ENCODE measurements around the gene JPH3. TPM values are rescaled to one million over a fixed set of nuclear protein-coding genes. Genes with fewer than 3 reads are reported as not detected.

JPH3 gene
- total and polyA plus RNA-seq, 10 of the 15 experiments (the other 5 are each of a cell fraction or from before 2014, with no cell fraction given), result 0.05 TPM; not detected in 9

- no peaks in the 10 kb centered on the region for H3K4me1 ChIP-seq (ENCODE audit: control insufficient read depth, insufficient read depth, low read length)
- no peak overlapping the region for H3K4me2 ChIP-seq (ENCODE audit: control insufficient read depth, insufficient read depth)
- DNase-seq (ENCODE audit: low read depth, low spot score) (no peak), FAIRE-seq (no peak), ATAC-seq (no peak)
- intact Hi-C loops (cut with micrococcal nuclease; ENCODE audit: unreplicated experiment), result no loop called here
- no peak overlapping the region for H2AFZ ChIP-seq (ENCODE audit: control insufficient read depth, low read depth, low read length)
- H3K36me3 ChIP-seq (ENCODE audit: control insufficient read depth in 2 of 2, insufficient read depth in 2 of 2, low read length in 1 of 2), result no peaks in the 10 kb centered on the region
- RAD21 ChIA-PET (ENCODE audit: unreplicated experiment), result no interaction called here
- no peak overlapping the region for H3K9ac ChIP-seq (ENCODE audit: control insufficient read depth, insufficient read depth, low read length)
- no peaks in the 10 kb centered on the region for H3K9me3 ChIP-seq (replicated peaks; ENCODE audit: control insufficient read depth, insufficient read depth, low read length)
- POLR2A ChIA-PET, result no interaction called here
- no peak overlapping the region for H3K4me3 ChIP-seq
- H3K79me2 ChIP-seq (ENCODE audit: control insufficient read depth, insufficient read depth, low read length), result no peaks in the 10 kb centered on the region
- SMC1A ChIA-PET (ENCODE audit: uncharacterized antibody, unreplicated experiment), result no interaction called here
- CTCF ChIA-PET, result no interaction called here
- BruUV-seq (replicated peaks), result no TSS peak
- no peaks in the 10 kb centered on the region for H3K27me3 ChIP-seq (replicated peaks in 1 of 2; ENCODE audit: control insufficient read depth in 2 of 2, insufficient read depth in 2 of 2, low read length in 1 of 2)
- 35% methylated on average over 25 of the region's 25 CpGs for WGBS (ENCODE audit: insufficient coverage, insufficient replicate concordance, low lambda C conversion rate, missing lambda C conversion rate)
- no peaks in the 10 kb centered on the region for H4K20me1 ChIP-seq (ENCODE audit: control insufficient read depth, insufficient read depth)
- H3K27ac ChIP-seq (ENCODE audit: control insufficient read depth, insufficient read depth), result no peak overlapping the region
- in situ Hi-C loops (cut with MboI), result no loop called here
- TF ChIP-seq CREM (IDR thresholded peaks at IDR 0.05; ENCODE audit: low read depth), result no peak
- TF ChIP-seq BACH1 (IDR thresholded peaks at IDR 0.05; ENCODE audit: borderline replicate concordance), result no peak
- TF ChIP-seq CBX3 (IDR thresholded peaks at IDR 0.05; ENCODE audit: borderline replicate concordance, low read depth), result no peak
- TF ChIP-seq JUNB (IDR thresholded peaks at IDR 0.05), result no peak
- no peak for TF ChIP-seq RB1 (IDR thresholded peaks at IDR 0.05; ENCODE audit: borderline replicate concordance)
- TF ChIP-seq, protein P1, sequence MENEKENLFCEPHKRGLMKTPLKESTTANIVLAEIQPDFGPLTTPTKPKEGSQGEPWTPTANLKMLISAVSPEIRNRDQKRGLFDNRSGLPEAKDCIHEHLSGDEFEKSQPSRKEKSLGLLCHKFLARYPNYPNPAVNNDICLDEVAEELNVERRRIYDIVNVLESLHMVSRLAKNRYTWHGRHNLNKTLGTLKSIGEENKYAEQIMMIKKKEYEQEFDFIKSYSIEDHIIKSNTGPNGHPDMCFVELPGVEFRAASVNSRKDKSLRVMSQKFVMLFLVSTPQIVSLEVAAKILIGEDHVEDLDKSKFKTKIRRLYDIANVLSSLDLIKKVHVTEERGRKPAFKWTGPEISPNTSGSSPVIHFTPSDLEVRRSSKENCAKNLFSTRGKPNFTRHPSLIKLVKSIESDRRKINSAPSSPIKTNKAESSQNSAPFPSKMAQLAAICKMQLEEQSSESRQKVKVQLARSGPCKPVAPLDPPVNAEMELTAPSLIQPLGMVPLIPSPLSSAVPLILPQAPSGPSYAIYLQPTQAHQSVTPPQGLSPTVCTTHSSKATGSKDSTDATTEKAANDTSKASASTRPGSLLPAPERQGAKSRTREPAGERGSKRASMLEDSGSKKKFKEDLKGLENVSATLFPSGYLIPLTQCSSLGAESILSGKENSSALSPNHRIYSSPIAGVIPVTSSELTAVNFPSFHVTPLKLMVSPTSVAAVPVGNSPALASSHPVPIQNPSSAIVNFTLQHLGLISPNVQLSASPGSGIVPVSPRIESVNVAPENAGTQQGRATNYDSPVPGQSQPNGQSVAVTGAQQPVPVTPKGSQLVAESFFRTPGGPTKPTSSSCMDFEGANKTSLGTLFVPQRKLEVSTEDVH (IDR thresholded peaks at IDR 0.05; ENCODE audit: low read depth, partially characterized antibody), result no peak
- TF ChIP-seq FOS (IDR thresholded peaks at IDR 0.05; ENCODE audit: borderline replicate concordance, extremely low read depth, insufficient read length), result no peak
- TF ChIP-seq ZSCAN29 (IDR thresholded peaks at IDR 0.05), result no peak
- no peak for TF ChIP-seq MEF2B (IDR thresholded peaks at IDR 0.05; ENCODE audit: partially characterized antibody, poor library complexity, severe bottlenecking)
- TF ChIP-seq, protein P2, sequence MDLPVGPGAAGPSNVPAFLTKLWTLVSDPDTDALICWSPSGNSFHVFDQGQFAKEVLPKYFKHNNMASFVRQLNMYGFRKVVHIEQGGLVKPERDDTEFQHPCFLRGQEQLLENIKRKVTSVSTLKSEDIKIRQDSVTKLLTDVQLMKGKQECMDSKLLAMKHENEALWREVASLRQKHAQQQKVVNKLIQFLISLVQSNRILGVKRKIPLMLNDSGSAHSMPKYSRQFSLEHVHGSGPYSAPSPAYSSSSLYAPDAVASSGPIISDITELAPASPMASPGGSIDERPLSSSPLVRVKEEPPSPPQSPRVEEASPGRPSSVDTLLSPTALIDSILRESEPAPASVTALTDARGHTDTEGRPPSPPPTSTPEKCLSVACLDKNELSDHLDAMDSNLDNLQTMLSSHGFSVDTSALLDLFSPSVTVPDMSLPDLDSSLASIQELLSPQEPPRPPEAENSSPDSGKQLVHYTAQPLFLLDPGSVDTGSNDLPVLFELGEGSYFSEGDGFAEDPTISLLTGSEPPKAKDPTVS (IDR thresholded peaks at IDR 0.05; ENCODE audit: low read depth, low read length), result no peak
- TF ChIP-seq CEBPB (IDR thresholded peaks at IDR 0.05; ENCODE audit: borderline replicate concordance in 1 of 2, low read depth in 2 of 2, low read length in 2 of 2), result no peak
- no peak for TF ChIP-seq NKRF (conservative IDR thresholded peaks at IDR 0.05)
- no peak for TF ChIP-seq ZBED1 (IDR thresholded peaks at IDR 0.05; ENCODE audit: borderline replicate concordance)
- TF ChIP-seq YY1 (IDR thresholded peaks at IDR 0.05; ENCODE audit: low read depth, low read length), result no peak
- TF ChIP-seq CBX5 (IDR thresholded peaks at IDR 0.05; ENCODE audit: low read depth), result no peak
- no peak for TF ChIP-seq SMARCA5 (IDR thresholded peaks at IDR 0.05)
- no peak for TF ChIP-seq MTA3 (IDR thresholded peaks at IDR 0.05; ENCODE audit: borderline replicate concordance, low read length)
Measured at GRCh38 chr16:87569601-87570571, 32.4 kb upstream of the JPH3 start.

Data from GM12878 (cell line).